Osteoblast (primary cell): ENCODE measurements around the gene SIAH2. TPM values are rescaled to one million over a fixed set of nuclear protein-coding genes. Genes with fewer than 3 reads are reported as not detected.

Experiments
- DNase-seq: peaks from one replicate; pipeline ENCODE4 v3.0.0; 2011; ENCODE audit warnings: low spot score, mixed read lengths; ENCODE audit not compliant: insufficient read length; ENCODE audit errors: missing footprints
- H2AFZ ChIP-seq: 2 replicates; pipeline ENCODE4 v1.6.0; 2011; ENCODE audit warnings: mild to moderate bottlenecking, low read length
- H3K27ac ChIP-seq: 2 replicates; pipeline ENCODE4 v1.5.1; 2011; ENCODE audit warnings: mild to moderate bottlenecking, low read depth, low read length, moderate library complexity
- H3K27me3 ChIP-seq: 2 replicates; pipeline ENCODE4 v1.6.0; 2012; ENCODE audit warnings: mild to moderate bottlenecking, control low read depth, inconsistent platforms, low read length, moderate library complexity; ENCODE audit not compliant: insufficient read depth
- H3K36me3 ChIP-seq: 2 replicates; pipeline ENCODE4 v1.5.1; 2011; ENCODE audit warnings: mild to moderate bottlenecking, low read length, control low read depth, moderate library complexity; ENCODE audit not compliant: insufficient read depth
- H3K4me1 ChIP-seq: 2 replicates; pipeline ENCODE4 v1.5.1; 2011; ENCODE audit warnings: mild to moderate bottlenecking, low read length, control low read depth, moderate library complexity; ENCODE audit not compliant: insufficient read depth
- H3K4me2 ChIP-seq: 2 replicates; pipeline ENCODE4 v1.6.0; 2011; ENCODE audit warnings: mild to moderate bottlenecking, low read length; ENCODE audit not compliant: insufficient read depth
- H3K4me3 ChIP-seq: fragments of 200-600 bp; sonication (generic); 3 replicates; pipeline ENCODE4 v1.5.1; 2012; ENCODE audit warnings: mild to moderate bottlenecking, low read length, inconsistent platforms; ENCODE audit not compliant: insufficient read depth
- H3K79me2 ChIP-seq: 2 replicates; pipeline ENCODE4 v1.6.0; 2012; ENCODE audit warnings: mild to moderate bottlenecking, low read length, control low read depth, inconsistent platforms; ENCODE audit not compliant: insufficient read depth
- H3K9me3 ChIP-seq: 2 replicates; pipeline ENCODE4 v1.5.1; 2011; ENCODE audit warnings: low read depth, low read length, control low read depth
- H4K20me1 ChIP-seq: 2 replicates; pipeline ENCODE4 v1.6.0; 2012; ENCODE audit warnings: mild to moderate bottlenecking, low read length, control low read depth; ENCODE audit not compliant: insufficient read depth
- CTCF ChIP-seq: IDR thresholded peaks from 2 replicates; pipeline ENCODE4 v1.5.1; 2011; ENCODE audit warnings: mild to moderate bottlenecking, low read depth, low read length, moderate library complexity; ENCODE audit errors: extremely low read depth
- total RNA-seq: library from RNA; depleted of rRNA; stranded (reverse); fragments of >200 nt; gene quantifications from 2 replicates; pipeline ENCODE4 v1.2.3, GENCODE V29; 2012

Gene SIAH2
- total RNA-seq, 1 donor: 36.2 TPM

GRCh38 chr3:150783316-150783715, 20.3 kb upstream of the SIAH2 start:
- H4K20me1 ChIP-seq: no peaks in the 10 kb centered on the region
- no peak for TF ChIP-seq CTCF
- H3K4me3 ChIP-seq: no peak overlapping the region
- no peaks in the 10 kb centered on the region for H3K9me3 ChIP-seq
- DNase-seq: no peak
- no peak overlapping the region for H3K4me2 ChIP-seq
- H3K27ac ChIP-seq: no peak overlapping the region
- peaks cover 7% of the 10 kb centered on the region for H3K4me1 ChIP-seq
- H3K36me3 ChIP-seq: no peaks in the 10 kb centered on the region
- H3K27me3 ChIP-seq: no peaks in the 10 kb centered on the region
- H2AFZ ChIP-seq: no peak overlapping the region
- H3K79me2 ChIP-seq: no peaks in the 10 kb centered on the region

GRCh38 chr3:150779402-150779858, 16.5 kb upstream of the SIAH2 start:
- Histone ChIP-seq H3K4me3 (no peak overlapping the region), H2AFZ (no peak overlapping the region), H3K79me2 (no peaks in the 10 kb centered on the region), H3K9me3 (no peaks in the 10 kb centered on the region), H3K4me2 (no peak overlapping the region), H3K36me3 (no peaks in the 10 kb centered on the region), H3K4me1 (peaks cover 10% of the 10 kb centered on the region), H4K20me1 (no peaks in the 10 kb centered on the region), H3K27me3 (no peaks in the 10 kb centered on the region), H3K27ac (no peak overlapping the region)
- DNase-seq: no peak
- no peak for TF ChIP-seq CTCF

GRCh38 chr3:150778793-150779401, 15.9 kb upstream of the SIAH2 start:
- Histone ChIP-seq H3K4me3 (no peak overlapping the region), H3K36me3 (no peaks in the 10 kb centered on the region), H3K9me3 (no peaks in the 10 kb centered on the region), H3K79me2 (no peaks in the 10 kb centered on the region), H4K20me1 (no peaks in the 10 kb centered on the region), H3K27ac (no peak overlapping the region), H2AFZ (no peak overlapping the region), H3K27me3 (no peaks in the 10 kb centered on the region), H3K4me2 (no peak overlapping the region), H3K4me1 (peaks cover 6% of the 10 kb centered on the region)
- no peak for TF ChIP-seq CTCF
- no peak for DNase-seq

- no peaks in the 10 kb centered on the region for H3K27me3 ChIP-seq
- no peak overlapping the region for H3K4me3 ChIP-seq
- no peak overlapping the region for H3K27ac ChIP-seq
- no peak for TF ChIP-seq CTCF
- no peaks in the 10 kb centered on the region for H3K79me2 ChIP-seq
- H3K4me1 ChIP-seq: peaks cover 13% of the 10 kb centered on the region
- no peak overlapping the region for H3K4me2 ChIP-seq
- peak overlapping the region; percentile 67 for H2AFZ ChIP-seq
- H3K36me3 ChIP-seq: no peaks in the 10 kb centered on the region
- no peaks in the 10 kb centered on the region for H3K9me3 ChIP-seq
- no peaks in the 10 kb centered on the region for H4K20me1 ChIP-seq
- peak; percentile 98 for DNase-seq
Measured at GRCh38 chr3:150775001-150775599, 12.1 kb upstream of the SIAH2 start.
